CD4-positive, alpha-beta T cell treated with Interleukin-21 for 1 hour (primary cell): ENCODE results near the gene CIROP.

Source experiments
- DNase-seq: peaks from one replicate; pipeline ENCODE4 v3.0.0-alpha.2; 2020

Gene CIROP

DNA sequence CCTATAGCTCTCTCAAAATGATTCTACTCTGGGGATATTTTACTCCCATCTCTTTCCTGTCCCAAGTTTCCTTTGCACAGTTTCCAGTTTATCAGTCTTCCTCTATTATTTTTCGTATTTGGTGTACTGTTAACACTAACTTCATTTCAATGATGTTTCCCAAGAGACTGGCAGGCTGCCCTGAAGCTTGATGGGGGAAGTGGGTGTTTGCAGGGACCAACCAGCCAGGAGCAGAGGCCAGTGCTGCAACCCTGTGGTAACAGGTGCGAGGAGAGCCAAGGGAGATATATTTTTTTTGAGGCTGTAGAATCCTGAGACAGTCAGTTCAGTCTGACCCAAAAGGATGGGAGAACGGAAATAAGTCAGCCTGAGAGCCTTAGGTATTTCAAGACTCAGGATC, 26.1 kb upstream of the CIROP start:
- DNase-seq, result no peak

DNA sequence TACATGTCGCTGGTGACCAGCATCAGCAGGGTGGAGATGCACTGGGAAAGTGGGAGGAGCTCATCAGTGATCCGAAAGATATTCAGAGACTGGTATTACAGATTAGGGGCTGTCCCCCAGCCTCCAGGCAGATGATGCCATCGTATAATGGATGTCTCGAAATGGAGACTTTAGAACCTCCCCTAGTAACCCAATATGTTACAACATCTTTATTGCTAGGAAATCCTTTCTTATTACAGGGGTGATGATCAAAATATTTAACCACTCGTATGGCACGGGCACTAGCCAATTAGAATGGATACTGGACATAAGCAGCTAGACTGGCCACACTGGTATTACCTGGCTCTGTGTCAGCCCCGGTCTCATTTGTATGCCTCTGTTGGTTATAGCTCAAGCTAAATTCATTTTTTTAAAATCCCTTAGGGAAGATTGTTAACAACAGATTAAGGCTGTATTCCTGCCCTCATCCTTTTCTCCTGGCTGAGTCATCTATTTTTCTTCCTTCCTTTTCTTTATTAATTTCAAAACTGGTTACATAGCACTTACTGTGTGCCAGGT, 25.0 kb upstream of the CIROP start:
- no peak for DNase-seq

DNA sequence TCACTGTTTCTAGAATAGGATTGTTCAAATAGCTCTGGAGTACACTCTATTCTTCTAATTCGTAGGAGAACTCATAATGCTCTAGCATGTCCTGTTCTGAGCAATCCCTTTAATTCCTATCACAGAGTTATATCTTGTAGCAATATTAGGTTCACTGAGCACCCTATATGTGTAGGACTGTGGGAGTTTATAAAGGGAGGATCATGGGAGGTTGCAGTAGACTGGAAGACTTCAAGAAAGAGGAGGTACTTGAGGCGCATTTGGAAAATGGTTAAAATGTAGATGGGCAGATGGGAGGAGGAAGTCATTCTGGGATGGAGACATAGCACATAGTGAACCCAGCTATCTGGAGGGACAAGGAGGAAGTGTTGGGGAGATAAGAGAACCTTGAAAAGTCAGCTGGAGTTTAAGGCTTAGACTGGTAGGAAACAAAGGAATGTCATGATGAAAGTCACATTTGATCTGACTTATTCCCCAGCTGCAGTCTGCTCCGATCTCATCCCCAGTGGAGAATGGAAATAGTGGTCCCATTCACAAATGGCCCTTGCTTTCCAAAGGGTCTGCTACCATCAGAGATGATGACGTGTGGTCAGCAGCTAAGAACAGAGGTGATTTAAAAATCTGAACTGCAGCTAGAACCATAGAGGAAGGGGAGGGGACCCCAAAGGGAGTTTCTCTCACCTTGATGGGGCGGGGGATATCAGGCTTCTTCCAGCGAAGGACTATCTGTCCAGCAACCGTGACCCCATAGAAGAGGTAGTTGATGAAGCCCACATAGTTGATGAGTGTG, 24.4 kb upstream of the CIROP start:
- DNase-seq, result no peak

DNA sequence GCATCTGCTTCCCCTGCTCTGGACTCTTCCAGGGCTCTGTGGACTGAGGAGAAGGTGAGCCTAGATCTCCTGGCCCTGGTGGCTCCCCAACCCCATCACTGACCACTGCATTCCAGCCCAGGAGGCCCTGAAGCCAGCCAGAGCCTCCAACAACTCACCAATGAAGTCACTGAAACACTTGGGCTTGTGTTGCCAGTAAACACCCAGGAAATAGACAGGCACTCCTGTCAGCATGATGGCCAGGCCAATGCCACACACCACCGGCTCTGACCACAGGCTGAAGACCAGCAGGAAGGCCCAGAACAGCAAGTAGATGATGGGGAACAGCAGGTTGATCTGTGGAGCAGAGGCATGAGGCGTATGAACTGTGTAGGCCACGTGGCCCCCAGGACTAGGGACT, 23.1 kb upstream of the CIROP start:
- DNase-seq, result no peak

DNA sequence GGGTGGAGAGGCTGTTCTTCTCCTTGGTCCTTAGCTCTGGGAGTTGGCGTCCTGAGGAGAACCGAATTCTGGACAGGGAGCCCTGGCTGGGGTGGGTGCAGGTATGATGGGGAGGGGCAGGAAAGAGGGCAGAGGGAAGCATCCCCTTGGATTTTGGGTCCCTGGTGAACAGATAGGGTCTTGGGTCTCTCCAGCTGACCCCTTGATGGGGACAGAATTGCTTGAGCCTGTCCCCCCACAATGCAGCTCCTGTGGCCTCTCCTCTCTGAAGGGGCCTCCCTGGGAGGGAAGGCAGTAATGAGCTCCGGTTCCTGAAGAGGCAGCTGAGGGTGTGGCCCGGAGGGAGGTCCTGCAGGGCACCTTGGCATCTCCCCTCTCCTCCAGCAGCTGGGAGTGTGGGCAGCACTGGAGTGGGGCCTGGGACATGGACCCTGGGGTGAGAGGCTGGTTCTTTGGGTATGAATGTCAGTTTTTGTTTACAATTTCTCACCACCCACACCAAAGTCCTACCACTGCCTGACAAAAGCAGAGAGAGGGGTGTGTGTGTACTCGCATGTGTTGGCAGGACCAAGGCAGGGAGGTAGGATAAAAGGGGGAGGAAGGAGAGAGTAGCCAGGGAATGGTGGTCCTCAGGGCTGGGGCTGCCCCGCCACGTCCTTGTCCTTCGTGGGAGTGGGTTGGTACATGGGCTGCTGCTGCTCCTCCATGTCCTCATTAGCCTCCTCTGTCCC, 21.9 kb upstream of the CIROP start:
- DNase-seq, result no peak

DNA sequence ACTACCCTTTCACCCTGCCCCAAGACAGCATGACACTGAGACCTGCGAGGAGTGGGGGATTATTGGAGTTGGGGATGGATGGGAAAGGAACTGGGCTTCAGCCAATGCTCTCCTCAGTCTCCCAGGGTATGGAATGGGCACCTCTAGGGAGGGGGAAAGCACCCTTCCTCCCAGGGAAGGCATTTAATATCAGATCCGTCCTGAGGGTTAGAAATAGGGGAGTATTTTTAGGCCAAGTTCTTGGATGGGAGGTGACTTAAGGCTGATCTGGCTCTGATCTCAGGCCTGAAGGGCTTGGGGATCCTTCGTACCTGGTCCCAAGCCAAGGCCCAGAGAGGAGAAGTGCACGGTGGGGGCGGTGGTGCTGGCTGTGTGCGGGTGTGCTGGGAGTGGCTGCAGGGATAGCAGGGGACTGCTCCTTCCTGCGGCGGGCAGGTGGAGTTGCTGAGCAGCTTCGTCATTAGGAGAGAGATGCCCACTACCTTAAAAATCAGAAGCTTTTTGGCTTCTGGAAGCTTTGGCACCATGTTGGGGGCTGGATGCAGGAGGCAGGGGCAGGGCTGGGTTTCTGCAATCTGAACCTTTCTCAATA, 21.2 kb upstream of the CIROP start:
- no peak for DNase-seq

DNA sequence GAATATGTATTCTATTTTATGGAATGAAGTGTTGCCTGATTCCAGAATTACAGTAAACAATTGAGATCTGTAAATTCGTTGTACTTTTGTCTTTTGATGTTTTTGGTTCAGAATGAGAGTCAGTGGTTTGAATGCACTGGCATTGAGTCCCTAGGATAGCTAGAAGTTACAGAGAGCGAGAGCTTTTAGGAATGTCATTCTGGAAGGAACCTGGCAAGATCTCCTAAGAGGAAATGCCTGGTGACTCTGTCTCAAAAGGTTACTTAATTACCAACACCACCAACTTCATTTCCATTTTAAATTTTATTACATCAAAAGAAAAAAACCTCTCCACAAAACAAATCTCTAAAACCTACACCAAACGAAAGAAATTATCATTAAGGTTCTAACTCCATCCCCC, 20.2 kb upstream of the CIROP start:
- no peak for DNase-seq

DNA sequence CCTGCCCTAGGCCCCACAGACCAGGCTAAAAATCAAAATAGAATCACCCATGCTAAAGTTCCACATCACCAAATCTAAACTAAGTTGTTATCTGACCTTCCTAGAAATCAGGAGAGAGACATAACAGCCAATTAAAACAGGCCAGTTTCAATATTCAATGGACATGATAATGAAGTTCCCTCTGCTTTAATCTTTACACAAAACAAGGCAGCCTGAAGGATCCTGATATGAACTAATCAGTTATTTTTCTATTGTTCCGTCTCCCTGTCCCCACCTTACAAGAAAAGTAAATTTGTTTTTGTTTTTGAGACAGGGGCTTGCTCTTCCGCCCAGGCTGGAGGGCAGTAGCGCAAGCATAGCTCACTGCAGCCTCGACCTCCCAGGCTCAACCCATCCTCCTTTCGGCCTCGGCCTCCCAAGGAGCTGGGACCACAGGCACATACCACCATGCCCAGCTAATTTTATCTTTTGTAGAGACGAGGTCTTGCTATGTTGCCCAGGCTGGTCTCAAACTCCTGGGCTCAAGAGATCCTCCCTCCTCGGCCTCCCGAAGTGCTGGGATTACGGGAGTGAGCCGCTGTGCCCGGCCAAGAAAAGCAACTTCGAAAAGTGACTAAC, 19.7 kb upstream of the CIROP start:
- no peak for DNase-seq

DNA sequence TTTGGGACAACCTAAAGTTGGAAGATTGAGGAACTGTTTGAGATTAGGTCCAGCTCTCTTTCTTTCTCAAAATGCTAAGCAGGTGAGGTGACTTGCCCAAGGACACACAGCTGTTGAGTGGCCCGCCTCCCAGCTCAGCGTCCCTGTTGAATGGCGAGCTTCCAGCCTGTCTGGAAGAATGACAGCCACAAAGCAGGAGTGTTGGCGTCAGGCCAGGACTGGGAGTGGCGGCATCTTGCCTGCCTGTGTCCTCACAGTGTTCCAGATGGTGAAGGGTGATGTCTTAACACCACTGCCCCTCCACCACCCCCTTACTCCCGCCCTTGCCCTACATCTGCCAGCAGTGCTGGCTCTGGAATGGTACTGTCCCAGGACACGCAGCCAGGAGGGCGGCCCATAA, 18.6 kb upstream of the CIROP start:
- no peak for DNase-seq

DNA sequence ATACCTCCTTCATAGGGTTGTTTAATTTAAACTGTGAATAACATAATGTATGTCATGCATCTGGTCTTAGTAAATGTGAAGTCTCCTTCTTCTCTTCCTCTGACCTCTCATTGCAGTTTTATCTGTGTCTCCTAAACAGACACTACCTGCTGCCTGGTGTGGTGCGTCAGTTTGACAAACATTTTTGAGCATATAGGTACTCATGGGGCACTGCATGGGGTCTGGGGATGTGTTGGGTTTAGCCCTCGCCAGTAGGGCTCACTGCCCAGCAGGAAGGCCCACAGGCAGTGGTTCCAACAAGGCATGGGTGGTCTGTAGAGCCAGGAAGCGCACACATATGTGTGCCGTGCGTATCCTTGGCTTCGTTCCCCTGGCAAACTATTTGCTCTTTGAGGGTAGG, 17.3 kb upstream of the CIROP start:
- no peak for DNase-seq

DNA sequence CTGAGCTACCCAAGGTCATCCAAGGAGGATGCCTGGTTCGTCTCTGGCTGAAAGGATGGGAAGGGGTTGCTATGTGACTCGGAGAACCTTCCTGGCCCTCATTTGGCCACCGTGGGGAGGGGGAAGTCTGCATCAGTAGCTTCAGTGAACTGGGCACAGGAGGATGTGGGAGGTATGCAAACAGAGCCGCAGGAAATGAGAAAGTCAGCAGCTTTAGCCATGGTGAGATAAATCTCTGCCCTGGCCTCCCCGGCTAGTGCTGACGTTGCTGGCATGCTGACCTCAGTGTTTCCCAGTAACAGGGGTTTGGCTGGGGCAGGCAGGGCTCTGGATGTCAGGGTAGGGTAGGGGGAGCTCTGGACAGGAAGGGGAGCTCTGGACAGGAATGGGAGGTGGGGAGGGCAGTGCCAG, 16.6 kb upstream of the CIROP start:
- DNase-seq, result no peak

DNA sequence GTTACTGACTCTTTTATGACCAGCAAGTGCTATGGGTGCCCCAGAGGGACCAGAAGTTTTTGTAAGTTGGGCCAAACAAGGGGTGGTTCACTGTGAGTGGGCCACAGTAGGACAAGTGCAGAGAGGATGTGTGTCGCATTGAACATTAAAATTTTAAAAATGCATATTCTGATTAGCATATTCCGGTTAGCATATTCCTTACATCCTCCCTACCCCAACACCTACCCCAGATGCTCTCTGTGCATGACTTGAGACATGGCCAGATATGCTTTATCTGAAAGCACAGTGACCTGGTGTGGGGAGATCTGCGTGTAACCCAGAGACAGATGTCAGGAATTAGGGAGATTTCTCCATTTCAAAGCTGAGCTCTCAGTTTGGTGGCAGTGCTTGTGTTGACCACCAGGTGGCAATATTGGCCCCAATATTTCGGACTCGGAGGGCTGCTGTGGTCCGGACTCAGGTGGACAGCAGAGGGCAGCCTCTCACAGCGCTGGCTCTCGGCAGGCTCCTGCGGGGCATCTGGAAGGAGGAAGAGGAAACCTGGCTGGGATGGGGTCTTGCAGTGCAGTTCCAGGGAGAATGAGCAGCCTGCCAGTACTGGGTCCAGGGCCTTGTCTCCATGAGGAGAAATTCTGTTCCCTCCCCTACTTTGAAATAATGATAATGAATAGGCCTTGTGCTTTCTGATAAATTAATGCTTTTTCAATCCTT, 15.9 kb upstream of the CIROP start:
- peak; percentile 84 for DNase-seq

DNA sequence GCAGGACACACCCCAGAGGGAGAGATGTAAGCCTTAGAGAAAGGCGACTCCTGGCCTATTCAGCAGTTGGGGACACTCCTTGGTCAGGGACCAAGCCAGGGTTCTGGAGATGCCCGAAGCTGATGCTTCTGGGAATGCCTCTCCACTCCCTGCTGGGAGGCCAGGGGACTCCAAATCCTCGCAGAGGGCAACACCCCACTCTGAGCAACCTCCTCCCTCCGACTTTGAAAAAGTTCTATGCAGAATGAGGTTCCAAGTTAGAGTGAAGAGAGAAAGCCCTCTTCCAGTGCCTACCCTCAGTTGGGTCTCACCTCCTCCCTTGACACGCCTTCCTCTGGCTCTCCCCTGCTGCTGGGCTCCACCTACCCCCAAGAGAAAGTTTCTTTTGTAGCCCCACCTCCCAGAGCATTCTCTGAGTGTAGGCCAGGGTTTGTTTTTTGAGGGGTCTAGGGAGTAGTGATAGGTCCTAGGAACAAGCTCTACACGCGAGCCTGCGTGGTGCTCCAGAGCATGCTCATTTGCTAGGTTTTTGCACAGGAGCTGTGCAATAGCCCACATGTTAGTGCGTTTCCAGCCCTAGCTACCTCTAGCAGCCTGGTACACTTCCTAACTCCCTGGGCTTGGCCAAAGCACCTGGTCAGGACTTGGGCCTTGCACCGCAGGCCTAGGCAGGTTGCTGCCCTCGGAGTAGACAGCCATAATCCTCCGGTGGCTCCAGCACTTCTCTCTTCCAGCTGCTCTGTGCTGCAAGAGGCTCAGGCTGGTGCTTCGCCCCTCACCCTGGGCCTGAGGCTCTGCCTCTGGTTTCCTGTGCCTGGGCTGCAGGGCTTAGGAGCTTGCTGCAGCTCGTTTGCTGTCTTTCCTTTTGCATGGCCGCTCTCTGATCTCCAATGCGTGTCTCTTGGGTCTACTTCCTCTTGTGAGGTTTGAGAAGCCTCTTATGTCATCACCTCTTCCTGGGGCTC, 14.9 kb upstream of the CIROP start:
- peak; percentile 31 for DNase-seq

DNA sequence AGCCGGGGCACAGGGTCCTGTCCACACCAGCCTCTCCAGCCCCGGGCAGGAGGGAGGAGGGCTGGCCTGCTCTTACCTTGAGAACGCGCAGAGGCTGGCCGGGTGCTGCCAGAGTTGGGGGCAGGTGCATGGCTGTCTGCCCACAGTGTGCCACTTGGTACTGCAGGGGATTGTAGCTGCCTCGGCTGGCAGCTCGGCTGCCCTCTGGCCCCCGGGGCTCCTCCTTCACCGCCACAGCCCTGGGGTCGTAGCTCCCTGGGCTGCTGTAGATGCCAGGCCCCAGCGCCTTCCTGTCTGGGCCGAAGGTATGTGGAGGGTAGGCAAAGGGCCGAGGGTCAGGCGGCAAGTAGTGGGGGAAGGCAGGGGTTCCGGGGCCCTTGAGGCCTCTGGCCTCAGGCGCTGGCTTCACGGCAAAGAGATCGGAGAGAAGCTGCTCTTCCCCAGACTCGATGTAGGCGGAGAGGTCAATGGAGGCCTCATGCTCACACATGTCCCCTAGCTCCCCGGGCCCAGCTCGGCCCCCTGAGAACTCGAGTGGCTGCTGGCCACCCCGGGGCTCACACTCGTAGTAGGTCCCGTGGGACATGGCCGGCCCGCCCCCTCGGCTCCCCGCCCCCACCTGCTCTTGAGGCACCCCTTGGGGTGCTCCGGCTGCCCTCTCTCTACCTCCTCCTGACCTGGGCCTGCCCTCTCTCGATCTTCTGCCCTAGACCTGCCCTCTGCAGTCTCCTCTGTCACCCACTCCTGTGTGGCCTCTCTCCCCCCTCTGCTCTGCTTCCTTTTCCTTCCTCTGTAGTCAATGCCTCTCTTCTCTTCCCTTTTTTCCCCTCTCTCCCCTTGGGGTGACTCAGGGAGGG, 13.9 kb upstream of the CIROP start, which contains the start of gene CEBPE:
Gene CEBPE, minus strand, starts transcription at position 750 of the 857 bp plus-strand sequence. Its CDS starts 164 bp downstream, at position 586.
- no peak for DNase-seq

DNA sequence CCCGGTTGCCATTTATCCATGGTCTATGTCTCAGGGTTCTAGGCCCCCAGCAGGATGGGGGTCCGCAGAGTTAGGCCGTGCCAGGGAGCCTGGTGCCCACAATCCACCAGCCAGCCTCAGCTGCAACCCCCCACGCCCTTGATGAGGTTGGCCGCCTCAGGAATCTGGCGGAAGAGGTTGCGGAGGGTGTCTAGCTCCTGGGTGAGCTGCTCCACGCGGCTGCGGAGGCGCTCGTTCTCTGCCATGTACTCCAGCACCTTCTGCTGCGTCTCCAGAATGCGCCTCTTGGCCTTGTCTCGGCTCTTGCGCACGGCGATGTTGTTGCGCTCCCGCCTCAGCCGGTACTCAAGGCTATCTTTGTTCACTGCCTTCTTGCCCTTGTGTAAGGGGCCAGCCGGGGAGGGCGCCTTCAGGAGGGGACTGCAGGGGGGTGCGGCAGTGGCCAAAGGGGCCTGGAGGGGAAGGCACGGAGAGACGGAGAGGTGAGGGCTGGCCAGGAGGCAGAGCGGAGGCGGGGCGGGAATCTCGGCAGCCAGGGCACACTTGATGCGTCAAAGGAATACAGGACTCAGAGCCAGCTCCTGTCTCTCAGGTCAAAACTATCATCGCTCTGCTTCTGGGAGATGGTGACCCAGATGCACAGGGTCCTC, 12.7 kb upstream of the CIROP start:
- DNase-seq, result no peak

DNA sequence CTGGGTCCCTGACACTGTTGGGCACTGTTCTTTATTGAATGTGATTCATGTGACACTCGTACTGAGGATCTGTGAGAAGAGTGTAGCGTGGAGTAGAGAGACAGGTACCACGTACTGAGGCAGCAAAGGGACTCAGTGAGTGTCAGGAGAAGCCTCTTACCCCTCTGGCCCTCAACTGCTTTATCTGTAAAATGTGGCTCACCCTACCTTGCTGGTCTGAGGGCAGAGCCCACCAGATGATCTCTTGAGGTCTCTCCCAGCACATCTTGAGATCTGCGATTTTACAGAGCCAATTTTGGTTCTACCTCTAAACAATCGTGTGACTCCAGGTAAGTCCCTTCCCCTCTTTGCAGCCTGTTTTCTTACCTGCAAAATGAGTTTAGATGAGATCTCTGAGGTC, 11.1 kb upstream of the CIROP start:
- DNase-seq, result no peak

DNA sequence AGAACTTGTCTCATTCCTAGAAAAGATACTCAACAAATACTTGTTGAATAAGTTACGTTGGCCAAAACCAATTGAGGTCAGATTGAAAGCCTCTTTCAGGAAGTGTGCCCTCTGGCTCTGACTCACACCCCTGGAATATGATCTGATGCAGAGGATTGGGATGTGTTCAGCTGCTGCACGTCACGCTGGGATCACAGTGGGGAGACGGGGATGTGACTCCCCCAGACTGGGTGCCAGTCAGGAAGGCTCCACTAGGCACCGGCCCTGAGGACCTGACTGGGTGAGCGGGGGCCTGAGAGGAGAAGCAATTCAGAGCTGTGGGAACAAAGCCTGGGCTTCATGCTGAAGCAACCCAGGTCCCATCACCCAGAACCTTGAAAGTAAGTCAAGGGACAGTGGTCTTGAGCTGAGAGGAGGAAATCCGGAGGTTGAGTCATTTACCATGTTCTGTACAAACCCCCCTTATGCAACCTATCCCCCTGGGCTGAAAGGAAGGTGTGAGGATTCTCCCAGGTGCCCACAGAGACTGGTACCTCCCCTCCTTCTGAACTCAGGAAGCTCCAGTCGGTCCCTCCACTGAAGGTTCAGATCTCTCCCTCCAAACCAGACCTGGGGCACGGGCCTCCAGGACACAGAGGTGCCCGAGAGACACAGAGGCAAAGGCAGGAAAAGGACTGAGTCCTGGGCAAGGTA, 10.4 kb upstream of the CIROP start:
- no peak for DNase-seq

DNA sequence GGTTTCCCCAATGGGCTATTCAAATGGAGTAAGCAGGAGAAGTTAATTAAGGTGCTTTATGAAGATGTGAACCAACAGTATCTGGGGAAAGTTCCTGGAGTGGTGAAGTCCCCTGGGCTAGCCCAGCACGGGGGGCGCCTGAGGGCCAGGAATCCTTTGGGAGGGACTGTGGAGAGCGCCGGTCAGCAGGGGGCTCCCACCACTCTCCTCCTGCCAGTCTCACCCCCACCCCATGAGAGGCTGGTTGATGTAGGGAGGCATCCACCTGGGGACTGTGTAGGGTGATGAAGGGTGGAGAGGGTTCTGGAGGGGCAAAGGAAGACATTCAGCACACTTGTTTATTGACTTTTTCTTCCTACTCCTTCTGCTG, 9.9 kb upstream of the CIROP start:
- DNase-seq, result no peak

DNA sequence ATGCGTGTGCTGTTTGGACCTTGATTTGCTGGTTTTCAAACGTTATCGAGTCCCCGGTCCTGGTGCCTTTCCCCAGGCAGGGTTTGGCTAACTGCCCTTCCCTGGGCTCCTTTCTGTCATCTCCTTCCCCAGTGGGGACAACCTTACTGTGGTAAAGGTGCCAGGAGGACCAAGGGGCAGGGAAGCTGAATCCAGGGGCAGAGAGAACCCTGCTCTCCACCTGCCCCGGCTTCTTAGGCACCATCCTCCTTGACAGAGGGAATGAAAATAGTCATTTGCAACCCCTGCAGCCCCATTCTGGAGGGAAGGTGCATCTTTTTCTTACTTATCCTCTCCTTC, 9.3 kb upstream of the CIROP start:
- DNase-seq, result no peak
